ENCODE results near the gene GPX5. TPM values are rescaled to one million over a fixed set of nuclear protein-coding genes. Genes with fewer than 3 reads are reported as not detected.

GPX5 gene
- total RNA-seq, 1 donor from 2014 or later = not detected

GRCh38 chr6:28553986-28554881 lies 28.6 kb downstream of the GPX5 start:
- intact Hi-C loops (cut with DNase I) = no loop called here
- Histone ChIP-seq H3K27me3 (ENCODE audit: low read depth) (peaks cover 4% of the 10 kb centered on the region), H3K9me3 (no peaks in the 10 kb centered on the region), H3K36me3 (no peaks in the 10 kb centered on the region), H3K4me1 (no peaks in the 10 kb centered on the region), H3K4me3 (no peak overlapping the region), H3K27ac (no peak overlapping the region)
- ATAC-seq = peak in 1 of 2 donors; percentile 18
- TF ChIP-seq CTCF (IDR thresholded peaks at IDR 0.05) = no peak
- DNase-seq = no peak

- Histone ChIP-seq H3K9me3 (no peaks in the 10 kb centered on the region), H3K4me3 (no peak overlapping the region), H3K27ac (no peak overlapping the region), H3K4me1 (no peaks in the 10 kb centered on the region), H3K36me3 (no peaks in the 10 kb centered on the region), H3K27me3 (ENCODE audit: low read depth) (peaks cover 4% of the 10 kb centered on the region)
- TF ChIP-seq CTCF (IDR thresholded peaks at IDR 0.05) = no peak
- intact Hi-C loops (cut with DNase I) = no loop called here
- no peak for DNase-seq
- no peak for ATAC-seq
These were observed 29.5 kb downstream of the GPX5 start for GRCh38 chr6:28555136-28555535.

GRCh38 chr6:28558629-28559028 lies 32.9 kb downstream of the GPX5 start:
- Histone ChIP-seq H3K27me3 (ENCODE audit: low read depth) (peaks cover 4% of the 10 kb centered on the region), H3K4me1 (no peaks in the 10 kb centered on the region), H3K36me3 (no peaks in the 10 kb centered on the region), H3K9me3 (no peaks in the 10 kb centered on the region), H3K27ac (no peak overlapping the region), H3K4me3 (no peak overlapping the region)
- no peak for DNase-seq
- no peak for ATAC-seq
- intact Hi-C loops (cut with DNase I) = no loop called here
- TF ChIP-seq CTCF (IDR thresholded peaks at IDR 0.05) = no peak

- Histone ChIP-seq H3K4me3 (no peak overlapping the region), H3K9me3 (no peaks in the 10 kb centered on the region)
- no peak for TF ChIP-seq CTCF (IDR thresholded peaks at IDR 0.05)
These were observed 37.9 kb downstream of the GPX5 start for GRCh38 chr6:28563430-28564095.

GRCh38 chr6:28565823-28566526 lies 40.3 kb downstream of the GPX5 start:
- H3K27ac ChIP-seq = no peak overlapping the region
- H3K9me3 ChIP-seq = no peaks in the 10 kb centered on the region
- H3K4me1 ChIP-seq = no peaks in the 10 kb centered on the region
- TF ChIP-seq CTCF (IDR thresholded peaks at IDR 0.05) = no peak
- no peak for DNase-seq
- H3K36me3 ChIP-seq = no peaks in the 10 kb centered on the region
- no peak for ATAC-seq
- intact Hi-C loops (cut with DNase I) = no loop called here
- H3K4me3 ChIP-seq = no peak overlapping the region
- peaks cover 5% of the 10 kb centered on the region for H3K27me3 ChIP-seq (ENCODE audit: low read depth)

More at GRCh38 chr6:28563430-28564095, 37.9 kb downstream of the GPX5 start:
- H3K36me3 ChIP-seq = no peaks in the 10 kb centered on the region
- H3K27ac ChIP-seq = no peak overlapping the region
- intact Hi-C loops (cut with DNase I) = no loop called here
- no peak for DNase-seq
- ATAC-seq = no peak
- peaks cover 5% of the 10 kb centered on the region for H3K27me3 ChIP-seq (ENCODE audit: low read depth)
- no peaks in the 10 kb centered on the region for H3K4me1 ChIP-seq
